A673 (cell line): ENCODE measurements around the gene ITGB1BP1. TPM values are rescaled to one million over a fixed set of nuclear protein-coding genes. Genes with fewer than 3 reads are reported as not detected.

Experiments
- BruUV-seq: library from RNA; stranded (reverse); fragments of 400-500 nt; replicated peaks from 2 replicates; lab custom pipeline; 2021; lab: Mats Ljungman, UMichigan
- CTCF ChIA-PET: fragments of 300-600 bp; sonication (Branson Sonifier 250); formaldehyde crosslinking; loops from one replicate; lab custom pipeline; 2022; ENCODE audit warnings: antibody characterized with exemption; lab: Charles Lee
- POLR2A ChIA-PET: fragments of 300-600 bp; sonication (Branson Sonifier 250); formaldehyde crosslinking; loops from one replicate; lab custom pipeline; 2022; ENCODE audit warnings: antibody characterized with exemption; ENCODE audit not compliant: low non-redundant PET; lab: Charles Lee
- DNase-seq: peaks from one replicate; pipeline ENCODE4 v3.0.0-alpha.2; 2015; ENCODE audit warnings: low spot score
- H3K27ac ChIP-seq: fragments of 200-600 bp; sonication (generic); 2 replicates; pipeline ENCODE4 v1.5.1; 2016; ENCODE audit warnings: mixed run types, low read depth, mild to moderate bottlenecking, mixed read lengths, antibody characterized with exemption, low read length; ENCODE audit not compliant: poor library complexity, severe bottlenecking
- H3K27me3 ChIP-seq: fragments of 200-600 bp; sonication (generic); replicated peaks from 2 replicates; pipeline ENCODE4 v1.6.1; 2017; ENCODE audit warnings: mixed run types, low read depth, mild to moderate bottlenecking, mixed read lengths, antibody characterized with exemption, low read length; ENCODE audit not compliant: insufficient read depth, poor library complexity
- H3K36me3 ChIP-seq: fragments of 200-600 bp; sonication (generic); 2 replicates; pipeline ENCODE4 v1.6.1; 2016; ENCODE audit warnings: mixed run types, mild to moderate bottlenecking, mixed read lengths, antibody characterized with exemption, low read length; ENCODE audit not compliant: insufficient read depth, poor library complexity, severe bottlenecking
- H3K4me1 ChIP-seq: fragments of 200-600 bp; sonication (generic); 2 replicates; pipeline ENCODE4 v1.6.1; 2017; ENCODE audit warnings: mixed run types, mild to moderate bottlenecking, mixed read lengths, antibody characterized with exemption, low read length; ENCODE audit not compliant: insufficient read depth, poor library complexity, severe bottlenecking
- H3K4me3 ChIP-seq: fragments of 200-600 bp; sonication (generic); 2 replicates; pipeline ENCODE4 v1.5.1; 2016; ENCODE audit warnings: low read depth, mixed run types, mild to moderate bottlenecking, mixed read lengths, low read length; ENCODE audit not compliant: poor library complexity, severe bottlenecking
- H3K9me3 ChIP-seq: fragments of 200-600 bp; sonication (generic); 2 replicates; pipeline ENCODE4 v1.6.1; 2016; ENCODE audit warnings: mixed run types, low read depth, mild to moderate bottlenecking, mixed read lengths, antibody characterized with exemption, low read length; ENCODE audit not compliant: poor library complexity, severe bottlenecking
- CTCF ChIP-seq: fragments of 300-800, 200-600 bp; sonication (generic); conservative IDR thresholded peaks from 2 replicates; pipeline ENCODE4 v1.5.1; 2017; ENCODE audit warnings: low read depth, mild to moderate bottlenecking, antibody characterized with exemption, low read length, moderate library complexity, mixed read lengths
- EZH2 ChIP-seq: fragments of 200-600 bp; sonication (generic); IDR thresholded peaks from 2 replicates; pipeline ENCODE4 v1.6.1; 2017; ENCODE audit warnings: borderline replicate concordance, low read depth, mild to moderate bottlenecking, mixed read lengths, antibody characterized with exemption, low read length; ENCODE audit not compliant: poor library complexity, severe bottlenecking
- intact Hi-C: fragments of 100-400 bp; cut with micrococcal nuclease; formaldehyde crosslinking; loops from one replicate; pipeline ENCODE4 v1.10.0; 2022; ENCODE audit not compliant: unreplicated experiment
- total RNA-seq: library from RNA; stranded (reverse); gene quantifications from 2 replicates; pipeline ENCODE4 v1.2.3, GENCODE V29; 2021

The ITGB1BP1 gene
- total RNA-seq, 1 experiment from 2014 or later, result 138 TPM

DNA sequence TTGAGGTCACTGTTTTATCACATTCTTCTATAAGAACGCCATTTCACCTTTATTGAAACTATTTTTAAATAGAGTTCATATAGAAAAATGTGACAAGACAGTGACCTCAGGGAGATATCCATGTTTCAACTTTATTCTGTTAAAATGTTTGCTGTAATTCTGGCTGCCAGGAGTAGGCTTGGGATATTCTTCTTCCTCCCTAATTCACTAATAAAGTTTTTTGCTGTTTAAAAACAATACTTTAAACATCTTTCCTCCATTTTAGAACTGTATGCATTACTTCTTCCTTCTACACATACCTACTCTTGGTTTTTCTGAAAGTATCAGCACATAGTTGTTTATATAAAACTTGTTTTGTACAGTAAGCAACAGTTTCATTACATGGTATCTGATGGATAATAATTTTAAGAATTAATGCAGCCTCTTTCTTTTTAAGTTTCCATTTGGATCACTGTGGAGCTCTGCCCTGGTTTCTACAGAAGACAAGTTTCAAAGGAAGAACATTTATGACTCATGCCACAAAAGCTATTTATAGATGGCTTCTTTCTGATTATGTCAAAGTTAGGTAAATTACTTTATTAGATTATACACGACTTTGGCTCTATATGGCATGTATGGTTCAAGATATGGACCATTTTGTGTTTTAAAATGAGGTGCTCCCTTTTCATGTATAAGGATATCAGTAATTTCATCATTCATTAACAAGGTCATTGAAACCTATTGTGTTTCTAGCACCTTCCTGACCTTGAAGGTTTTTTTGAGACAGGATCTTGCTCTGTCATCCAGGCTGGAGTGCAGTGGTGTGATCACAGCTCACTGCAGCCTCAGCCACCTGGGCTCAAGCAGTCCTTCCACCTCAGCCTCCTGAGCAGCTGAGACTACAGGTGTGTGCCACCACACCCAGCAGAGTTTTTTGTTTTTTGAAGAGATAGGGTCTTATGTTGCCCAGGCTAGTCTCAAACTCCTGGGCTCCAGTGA lies 7.3 kb upstream of the ITGB1BP1 start:
- DNase-seq, result no peak
- no peaks in the 10 kb centered on the region for H3K9me3 ChIP-seq
- TF ChIP-seq EZH2 (no peak), CTCF (no peak)
- intact Hi-C loops, result no loop called here
- BruUV-seq, result no TSS peak
- CTCF ChIA-PET, result no interaction called here
- peaks cover 50% of the 10 kb centered on the region for H3K36me3 ChIP-seq
- POLR2A ChIA-PET, result interaction anchor here (0.7 kb wide), 1 partner anchor 67 kb away, joined by 12 read pairs; no protein-coding TSS in a partner anchor
- H3K27me3 ChIP-seq, result no peaks in the 10 kb centered on the region
- H3K4me1 ChIP-seq, result no peaks in the 10 kb centered on the region
- H3K27ac ChIP-seq, result no peak overlapping the region
- no peak overlapping the region for H3K4me3 ChIP-seq

DNA sequence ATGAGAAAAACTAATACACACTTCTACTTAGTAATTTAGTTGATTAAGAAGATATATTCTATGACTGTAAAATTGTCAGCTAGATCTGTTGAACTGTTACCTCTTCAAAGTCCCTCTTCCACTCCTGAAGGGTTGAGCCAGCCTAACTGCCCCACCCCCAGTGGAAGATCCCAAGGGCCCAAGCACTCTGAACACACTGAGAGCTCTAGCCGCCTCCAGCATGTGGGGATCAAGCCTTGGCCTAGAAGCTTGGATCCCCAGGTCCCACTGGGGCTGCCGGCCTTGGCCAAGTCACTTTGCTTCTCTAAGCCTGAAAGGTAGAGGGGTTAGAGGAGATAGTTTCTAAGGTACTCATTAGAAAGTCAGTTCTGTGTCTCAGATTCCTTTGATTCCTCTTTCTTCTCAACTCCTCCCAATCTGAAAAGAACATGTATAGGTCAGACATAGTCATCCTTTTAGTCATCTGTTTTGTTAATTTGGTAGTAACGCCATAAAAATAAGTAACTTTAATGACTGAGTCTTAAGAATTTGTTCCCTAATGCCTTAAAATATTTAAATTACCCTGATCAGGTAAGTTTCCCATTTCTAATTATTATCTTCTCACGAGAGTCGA lies 5.7 kb upstream of the ITGB1BP1 start:
- no peak for DNase-seq
- H3K27ac ChIP-seq, result no peak overlapping the region
- ChIA-PET CTCF (no interaction called here), POLR2A (no interaction called here)
- intact Hi-C loops, result no loop called here
- peaks cover 9% of the 10 kb centered on the region for H3K4me1 ChIP-seq
- no peak overlapping the region for H3K4me3 ChIP-seq
- H3K9me3 ChIP-seq, result no peaks in the 10 kb centered on the region
- H3K27me3 ChIP-seq, result no peaks in the 10 kb centered on the region
- no peak for TF ChIP-seq EZH2
- no peak for TF ChIP-seq CTCF
- H3K36me3 ChIP-seq, result peaks cover 46% of the 10 kb centered on the region
- no TSS peak for BruUV-seq

GRCh38 chr2:9424447-9425164 lies 1.3 kb upstream of the ITGB1BP1 start:
- CTCF ChIA-PET, result no interaction called here
- TF ChIP-seq EZH2 (no peak), CTCF (no peak)

More at GRCh38 chr2:9424447-9425164, 1.3 kb upstream of the ITGB1BP1 start:
- Histone ChIP-seq H3K9me3 (no peaks in the 10 kb centered on the region), H3K4me1 (peaks cover 15% of the 10 kb centered on the region), H3K4me3 (peak overlapping the region; percentile 79), H3K27ac (no peak overlapping the region), H3K27me3 (no peaks in the 10 kb centered on the region), H3K36me3 (peaks cover 1% of the 10 kb centered on the region)
- BruUV-seq, result no TSS peak
- no peak for DNase-seq
- POLR2A ChIA-PET, result no interaction called here
- intact Hi-C loops, result loop anchor here (5.0 kb wide), 1 partner anchor 282 kb away; no protein-coding TSS in a partner anchor
